Astrocyte of the cerebellum (primary cell): ENCODE results near the gene UGT1A9.

ENCODE experiments used
- DNase-seq: peaks from one replicate; pipeline ENCODE4 v3.0.0-alpha.2; 2011; ENCODE audit warnings: low read depth
- H3K4me3 ChIP-seq: 2 replicates; pipeline ENCODE4 v1.5.1; 2011; ENCODE audit warnings: mild to moderate bottlenecking, low read depth, low read length, moderate library complexity
- in situ Hi-C: cut with HindIII; loops from 2 replicates; pipeline ENCODE4 v1.10.0; 2017; ENCODE audit warnings: low sequenced_read_pairs
- TF ChIP-seq, protein P1 (sequence below): IDR thresholded peaks from 2 replicates; pipeline ENCODE4 v1.5.1; 2012; ENCODE audit warnings: low read length, low read depth, moderate library complexity, mild to moderate bottlenecking; ENCODE audit errors: missing control alignments

The UGT1A9 gene

DNA sequence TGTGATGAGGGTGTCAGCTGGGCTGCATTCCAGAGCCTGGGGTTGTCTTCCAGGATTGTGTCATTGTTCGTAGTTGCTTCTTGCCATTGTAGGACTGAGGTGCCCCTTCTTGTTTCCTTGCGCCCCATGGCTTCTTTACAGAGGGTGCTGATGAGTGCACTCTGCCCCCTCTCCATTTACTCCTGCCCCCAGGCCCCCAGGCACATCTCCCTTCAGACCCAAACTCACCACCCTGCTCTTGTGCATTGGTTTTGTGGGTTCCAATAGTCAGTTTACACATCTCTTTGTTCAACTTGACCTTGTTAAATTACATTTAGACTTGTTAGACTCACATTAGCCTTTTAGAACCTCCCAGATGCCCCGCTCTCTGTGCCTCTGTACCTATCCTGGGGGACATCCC is 149.5 kb downstream of the UGT1A9 start:
- no peak overlapping the region for H3K4me3 ChIP-seq
- TF ChIP-seq, protein P1, sequence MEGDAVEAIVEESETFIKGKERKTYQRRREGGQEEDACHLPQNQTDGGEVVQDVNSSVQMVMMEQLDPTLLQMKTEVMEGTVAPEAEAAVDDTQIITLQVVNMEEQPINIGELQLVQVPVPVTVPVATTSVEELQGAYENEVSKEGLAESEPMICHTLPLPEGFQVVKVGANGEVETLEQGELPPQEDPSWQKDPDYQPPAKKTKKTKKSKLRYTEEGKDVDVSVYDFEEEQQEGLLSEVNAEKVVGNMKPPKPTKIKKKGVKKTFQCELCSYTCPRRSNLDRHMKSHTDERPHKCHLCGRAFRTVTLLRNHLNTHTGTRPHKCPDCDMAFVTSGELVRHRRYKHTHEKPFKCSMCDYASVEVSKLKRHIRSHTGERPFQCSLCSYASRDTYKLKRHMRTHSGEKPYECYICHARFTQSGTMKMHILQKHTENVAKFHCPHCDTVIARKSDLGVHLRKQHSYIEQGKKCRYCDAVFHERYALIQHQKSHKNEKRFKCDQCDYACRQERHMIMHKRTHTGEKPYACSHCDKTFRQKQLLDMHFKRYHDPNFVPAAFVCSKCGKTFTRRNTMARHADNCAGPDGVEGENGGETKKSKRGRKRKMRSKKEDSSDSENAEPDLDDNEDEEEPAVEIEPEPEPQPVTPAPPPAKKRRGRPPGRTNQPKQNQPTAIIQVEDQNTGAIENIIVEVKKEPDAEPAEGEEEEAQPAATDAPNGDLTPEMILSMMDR = no peak
- DNase-seq = no peak
- in situ Hi-C loops = no loop called here

DNA sequence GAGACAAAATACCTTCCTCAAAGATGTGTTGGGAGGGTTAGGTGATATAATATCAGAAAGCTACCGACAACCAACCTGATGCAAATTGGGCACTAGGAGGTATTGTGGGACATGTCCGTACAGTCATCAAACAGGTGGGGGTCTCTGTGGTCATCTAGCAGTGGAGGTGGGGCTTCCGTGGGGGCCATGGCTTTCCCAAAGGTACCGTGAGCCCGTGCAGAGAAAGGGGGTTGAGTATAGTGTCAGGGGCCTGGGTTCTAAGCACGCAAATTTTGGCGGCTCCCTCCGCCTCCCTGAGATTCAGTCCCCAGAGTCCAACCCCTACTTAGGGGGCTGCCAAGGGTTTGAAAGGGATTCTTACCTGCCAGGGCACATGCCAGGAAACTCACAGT is 150.0 kb downstream of the UGT1A9 start:
- no peak for DNase-seq
- H3K4me3 ChIP-seq = no peak overlapping the region
- TF ChIP-seq, protein P1 = no peak
- in situ Hi-C loops = no loop called here

DNA sequence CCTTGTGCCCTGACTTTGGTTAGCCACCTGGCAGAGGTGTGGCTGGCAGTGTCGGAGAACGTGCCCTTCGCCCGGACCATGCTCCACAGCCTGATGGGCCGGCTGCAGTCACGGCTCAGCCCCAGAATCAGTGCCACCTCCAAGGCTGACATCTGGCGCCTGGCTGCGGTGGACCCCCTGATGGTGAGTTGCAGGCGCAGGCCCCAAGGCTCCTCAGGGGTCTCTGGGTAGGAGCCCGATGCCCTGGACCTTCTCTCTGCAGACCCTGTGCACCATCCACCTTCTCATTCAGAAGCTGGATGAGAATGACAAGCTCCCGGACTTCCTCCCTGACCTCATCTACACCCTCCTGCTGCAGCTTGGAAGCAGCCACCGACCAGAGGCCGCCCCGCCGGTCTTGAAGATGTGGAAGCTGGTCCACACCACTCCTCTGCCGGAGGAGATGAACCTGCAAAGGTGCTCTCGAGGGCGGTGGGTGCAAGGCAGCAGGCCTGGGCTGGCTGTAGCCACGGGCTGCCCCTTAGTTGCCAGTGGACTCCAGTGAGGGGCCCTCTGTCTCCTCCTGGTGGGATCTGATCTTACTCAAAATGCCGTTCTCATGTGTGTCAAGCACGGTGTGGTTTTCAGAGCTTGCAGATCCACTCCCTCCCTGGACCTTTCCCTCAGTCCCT is 150.5 kb downstream of the UGT1A9 start:
- no peak for DNase-seq
- no peak overlapping the region for H3K4me3 ChIP-seq
- TF ChIP-seq, protein P1 = no peak
- in situ Hi-C loops = no loop called here
